Activated CD8-positive, alpha-beta T cell treated with anti-CD3 and anti-CD28 coated beads for 36 hours (primary cell): ENCODE data around the gene ARHGEF40. TPM values are rescaled to one million over a fixed set of nuclear protein-coding genes. Genes with fewer than 3 reads are reported as not detected.
A peak's percentile ranks its signal among the peaks of the same experiment; 100 is the strongest.

ENCODE experiments used
- ATAC-seq: fragments of 200-7000 bp; cut with Tn5 transposase; one replicate; pipeline ENCODE4 v1.10.0; 2021; ENCODE audit warnings: mild to moderate bottlenecking, moderate library complexity
- CTCF ChIA-PET: fragments of 350-600 bp; sonication (Branson Sonifier 250); formaldehyde crosslinking; loops from one replicate; lab custom pipeline; 2021; ENCODE audit warnings: antibody characterized with exemption; lab: Charles Lee
- POLR2A ChIA-PET: fragments of 350-600 bp; sonication (Branson Sonifier 250); formaldehyde crosslinking; loops from one replicate; lab custom pipeline; 2021; ENCODE audit warnings: antibody characterized with exemption; lab: Charles Lee
- DNase-seq: peaks from one replicate; pipeline ENCODE4 v3.0.0-alpha.2; 2020
- H3K27ac Mint-ChIP-seq: one replicate; pipeline ENCODE4 v1.8.0; 2021; ENCODE audit warnings: mild to moderate bottlenecking, mixed read lengths
- H3K27me3 Mint-ChIP-seq: one replicate; pipeline ENCODE4 v1.8.0; 2021; ENCODE audit warnings: mixed read lengths
- H3K36me3 Mint-ChIP-seq: one replicate; pipeline ENCODE4 v1.8.0; 2021; ENCODE audit warnings: low read depth, mixed read lengths
- H3K4me1 Mint-ChIP-seq: one replicate; pipeline ENCODE4 v1.8.0; 2021; ENCODE audit warnings: low read depth, mixed read lengths
- H3K4me3 Mint-ChIP-seq: one replicate; pipeline ENCODE4 v1.8.0; 2021; ENCODE audit warnings: mild to moderate bottlenecking, moderate library complexity, mixed read lengths
- H3K9me3 Mint-ChIP-seq: one replicate; pipeline ENCODE4 v1.8.0; 2021; ENCODE audit warnings: mixed read lengths
- intact Hi-C: fragments of 100-400 bp; cut with micrococcal nuclease; formaldehyde crosslinking; loops from one replicate; pipeline ENCODE4 v1.10.0; 2022
- total RNA-seq, 2 experiments: library from RNA; stranded (reverse); gene quantifications; one replicate each; pipeline ENCODE4 v1.2.3, GENCODE V29; 2021
- TF ChIP-seq, protein P1 (sequence below): fragments of 200-600 bp; IDR thresholded peaks from one replicate; pipeline ENCODE4 v1.8.0; 2022; ENCODE audit warnings: antibody characterized with exemption, mild to moderate bottlenecking

The ARHGEF40 gene
- total RNA-seq, 2 experiments from 2014 or later, result 0.18 to 0.23 TPM

GRCh38 chr14:21092273-21093011, 22.3 kb downstream of the ARHGEF40 start:
- Mint-ChIP-seq H3K9me3 (no peaks in the 10 kb centered on the region), H3K4me1 (peaks cover 15% of the 10 kb centered on the region), H3K27ac (no peak overlapping the region), H3K4me3 (no peak overlapping the region), H3K27me3 (no peaks in the 10 kb centered on the region), H3K36me3 (peaks cover 2% of the 10 kb centered on the region)
- intact Hi-C loops, result loop anchor here (2.0 kb wide), 1 partner anchor 78 kb away; no protein-coding TSS in a partner anchor
- DNase-seq, result peak; percentile 94
- ChIA-PET POLR2A (interaction anchor here (1.0 to 2.9 kb wide), 7 partner anchors 9 to 81 kb away, joined by 3 to 24 read pairs (median 6); partner anchors contain the start of genes ARHGEF40 and TMEM253), CTCF (interaction anchor here (0.6 to 7.8 kb wide), 35 partner anchors 9 to 120 kb away, joined by 3 to 224 read pairs (median 6); partner anchors contain the start of genes ARHGEF40, NDRG2, TMEM253 and TPPP2)
- peak; percentile 97 for ATAC-seq
- TF ChIP-seq, protein P1, sequence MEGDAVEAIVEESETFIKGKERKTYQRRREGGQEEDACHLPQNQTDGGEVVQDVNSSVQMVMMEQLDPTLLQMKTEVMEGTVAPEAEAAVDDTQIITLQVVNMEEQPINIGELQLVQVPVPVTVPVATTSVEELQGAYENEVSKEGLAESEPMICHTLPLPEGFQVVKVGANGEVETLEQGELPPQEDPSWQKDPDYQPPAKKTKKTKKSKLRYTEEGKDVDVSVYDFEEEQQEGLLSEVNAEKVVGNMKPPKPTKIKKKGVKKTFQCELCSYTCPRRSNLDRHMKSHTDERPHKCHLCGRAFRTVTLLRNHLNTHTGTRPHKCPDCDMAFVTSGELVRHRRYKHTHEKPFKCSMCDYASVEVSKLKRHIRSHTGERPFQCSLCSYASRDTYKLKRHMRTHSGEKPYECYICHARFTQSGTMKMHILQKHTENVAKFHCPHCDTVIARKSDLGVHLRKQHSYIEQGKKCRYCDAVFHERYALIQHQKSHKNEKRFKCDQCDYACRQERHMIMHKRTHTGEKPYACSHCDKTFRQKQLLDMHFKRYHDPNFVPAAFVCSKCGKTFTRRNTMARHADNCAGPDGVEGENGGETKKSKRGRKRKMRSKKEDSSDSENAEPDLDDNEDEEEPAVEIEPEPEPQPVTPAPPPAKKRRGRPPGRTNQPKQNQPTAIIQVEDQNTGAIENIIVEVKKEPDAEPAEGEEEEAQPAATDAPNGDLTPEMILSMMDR, result peak; percentile 100

DNA sequence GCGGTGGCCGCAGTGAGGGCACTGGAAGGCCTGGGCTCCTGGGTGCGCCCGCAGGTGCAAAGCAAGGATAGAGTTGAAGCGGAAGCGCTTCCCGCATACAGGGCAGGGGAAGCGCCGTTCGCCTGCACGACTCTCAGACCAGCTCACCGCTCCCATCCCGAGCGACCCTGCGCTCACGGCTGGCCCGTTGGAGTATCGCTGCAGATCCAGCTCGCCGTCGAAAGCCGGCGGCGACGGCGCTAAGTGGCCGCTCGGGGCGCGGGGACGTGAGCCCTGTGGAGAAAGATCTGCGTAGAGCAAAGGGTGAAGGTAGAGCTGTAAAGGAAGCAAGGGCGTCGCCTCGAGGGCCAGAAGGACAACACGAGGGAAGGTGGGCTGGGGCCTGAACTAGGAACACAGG, 22.9 kb downstream of the ARHGEF40 start:
- Mint-ChIP-seq H3K4me1 (peaks cover 10% of the 10 kb centered on the region), H3K36me3 (peaks cover 2% of the 10 kb centered on the region), H3K4me3 (no peak overlapping the region), H3K27me3 (no peaks in the 10 kb centered on the region), H3K9me3 (no peaks in the 10 kb centered on the region), H3K27ac (no peak overlapping the region)
- TF ChIP-seq, protein P1, result no peak
- DNase-seq (no peak), ATAC-seq (no peak)
- POLR2A ChIA-PET, result interaction anchor here (0.9 to 2.9 kb wide), 6 partner anchors 8 to 78 kb away, joined by 3 to 24 read pairs (median 5); partner anchors contain the start of genes ARHGEF40 and TMEM253
- CTCF ChIA-PET, result interaction anchor here (0.6 to 7.8 kb wide), 30 partner anchors 10 to 121 kb away, joined by 3 to 224 read pairs (median 7); partner anchors contain the start of genes ARHGEF40, NDRG2, TMEM253 and TPPP2
- intact Hi-C loops, result loop anchor here (2.0 kb wide), 1 partner anchor 78 kb away; no protein-coding TSS in a partner anchor

DNA sequence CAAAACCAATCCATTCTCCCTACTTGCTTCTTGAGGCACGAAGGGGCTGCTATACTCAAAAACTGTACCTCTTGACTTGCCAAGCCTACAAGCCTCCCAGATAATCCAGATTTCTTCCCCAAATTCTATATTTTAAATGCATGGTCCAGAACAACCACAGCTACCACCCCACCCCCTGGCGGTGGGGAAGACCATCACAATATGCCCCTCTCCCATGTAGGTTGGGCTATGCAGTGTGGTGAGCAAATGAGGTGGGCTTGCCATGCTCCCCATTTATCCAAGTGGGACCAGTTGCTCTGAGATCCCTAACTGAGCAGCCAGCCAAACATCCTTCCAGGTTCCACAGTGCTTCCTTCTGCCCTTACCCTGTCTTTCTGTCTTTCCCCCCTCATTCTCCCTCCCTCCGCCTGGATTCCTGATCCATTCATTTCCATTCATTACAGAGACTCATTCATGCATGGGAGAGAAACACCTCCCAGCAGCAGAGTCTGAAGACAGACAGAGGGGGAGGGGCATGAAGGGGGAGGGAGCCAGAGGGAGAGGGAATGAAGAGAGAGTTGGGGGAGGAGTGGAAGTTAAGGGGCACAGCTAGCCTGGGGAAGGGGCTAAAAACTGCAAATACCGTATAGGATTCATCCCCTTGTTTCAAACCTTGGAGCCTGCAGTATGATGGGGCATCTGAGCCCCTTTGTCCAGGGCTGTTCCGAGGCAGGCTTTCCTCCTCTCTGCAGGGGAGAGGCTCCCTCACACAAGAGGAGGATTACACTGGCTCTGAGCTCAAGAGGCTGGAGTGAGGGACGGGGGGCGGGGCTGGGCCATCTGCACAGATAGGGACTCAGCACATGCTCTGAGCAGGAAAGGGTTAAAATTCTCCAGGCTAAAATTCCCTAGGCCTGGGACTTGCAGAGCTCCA, 23.9 kb downstream of the ARHGEF40 start:
- ChIA-PET CTCF (interaction anchor here (1.0 to 7.8 kb wide), 17 partner anchors 10 to 103 kb away, joined by 3 to 224 read pairs (median 10); partner anchors contain the start of genes ARHGEF40, NDRG2, SLC39A2 and TMEM253), POLR2A (interaction anchor here (0.9 to 2.9 kb wide), 4 partner anchors 10 to 79 kb away, joined by 3 to 24 read pairs (median 6); partner anchors contain the start of gene ARHGEF40)
- H3K9me3 Mint-ChIP-seq, result no peaks in the 10 kb centered on the region
- intact Hi-C loops, result loop anchor here (2.0 kb wide), 1 partner anchor 79 kb away; no protein-coding TSS in a partner anchor
- no peak overlapping the region for H3K27ac Mint-ChIP-seq
- peaks cover 13% of the 10 kb centered on the region for H3K4me1 Mint-ChIP-seq
- ATAC-seq (no peak), DNase-seq (no peak)
- peaks cover 2% of the 10 kb centered on the region for H3K36me3 Mint-ChIP-seq
- no peak overlapping the region for H3K4me3 Mint-ChIP-seq
- TF ChIP-seq, protein P1, result no peak
- H3K27me3 Mint-ChIP-seq, result no peaks in the 10 kb centered on the region

- TF ChIP-seq, protein P1, result no peak
- ChIA-PET CTCF (interaction anchor here (0.8 to 7.8 kb wide), 9 partner anchors 8 to 87 kb away, joined by 3 to 224 read pairs (median 13); partner anchors contain the start of genes ARHGEF40, NDRG2 and TMEM253), POLR2A (interaction anchor here (0.7 to 1.3 kb wide), 2 partner anchors 27 to 87 kb away, joined by 3 to 6 read pairs; no protein-coding TSS in a partner anchor)
- ATAC-seq, result no peak
- H3K27ac Mint-ChIP-seq, result no peak overlapping the region
- no peak overlapping the region for H3K4me3 Mint-ChIP-seq
- H3K36me3 Mint-ChIP-seq, result peaks cover 2% of the 10 kb centered on the region
- H3K27me3 Mint-ChIP-seq, result no peaks in the 10 kb centered on the region
- intact Hi-C loops, result no loop called here
- H3K4me1 Mint-ChIP-seq, result peaks cover 18% of the 10 kb centered on the region
- no peak for DNase-seq
- H3K9me3 Mint-ChIP-seq, result no peaks in the 10 kb centered on the region
Observed at GRCh38 chr14:21095430-21096205, 25.5 kb downstream of the ARHGEF40 start.
